ENCODE data around the gene KRTAP6-2.

The KRTAP6-2 gene

DNA sequence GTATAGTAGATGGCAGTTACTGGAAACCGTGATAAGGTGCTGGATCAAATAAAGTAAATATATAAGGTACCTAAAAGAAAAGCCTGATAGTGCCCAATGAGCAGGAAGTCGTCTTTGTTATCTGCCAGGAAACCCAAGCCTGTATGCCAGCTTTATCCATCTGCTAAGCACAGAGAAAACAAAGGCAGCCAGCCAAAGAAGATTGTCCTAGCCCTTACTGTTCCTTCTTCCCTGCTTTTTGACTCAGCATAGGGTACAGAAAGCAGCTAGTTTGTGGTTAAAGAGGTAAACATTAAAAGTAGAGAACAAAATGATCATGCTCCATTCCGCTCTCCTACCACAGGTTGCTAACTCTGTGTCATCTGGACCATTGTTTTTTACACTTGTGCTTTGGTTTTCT lies 18.6 kb downstream of the KRTAP6-2 start:
- Histone ChIP-seq H3K4me3 (ENCODE audit: insufficient read depth, low read depth, low read length, poor library complexity, severe bottlenecking) (no peak overlapping the region), H3K9me3 (ENCODE audit: control insufficient read depth, low read length) (no peaks in the 10 kb centered on the region)
- no peak for DNase-seq

DNA sequence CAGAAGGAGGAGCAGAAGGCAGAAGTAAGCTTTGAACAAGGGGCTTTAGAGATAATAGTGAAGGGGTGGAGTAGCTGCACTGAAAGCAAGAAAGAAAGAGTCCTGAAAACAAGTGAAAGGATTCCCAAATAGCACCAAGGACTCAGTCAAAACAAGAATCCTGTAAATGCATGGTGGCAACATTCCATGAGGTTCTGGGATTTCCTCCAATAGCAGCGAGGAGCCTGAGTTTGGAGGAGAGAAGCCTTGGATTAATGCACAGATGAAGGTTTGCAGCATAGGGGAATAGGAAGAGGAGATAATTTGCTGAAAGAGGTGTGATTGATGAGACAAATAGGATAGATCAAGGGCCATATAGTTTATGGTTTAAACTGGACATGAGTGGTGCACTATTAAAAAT lies 19.4 kb downstream of the KRTAP6-2 start:
- no peak overlapping the region for H3K4me3 ChIP-seq (ENCODE audit: insufficient read depth, low read depth, low read length, poor library complexity, severe bottlenecking)
- no peaks in the 10 kb centered on the region for H3K36me3 ChIP-seq (ENCODE audit: control insufficient read depth, insufficient read depth, low read length)
- H3K27me3 ChIP-seq (replicated peaks; ENCODE audit: control insufficient read depth, insufficient read depth, low read length, poor library complexity, severe bottlenecking) = no peaks in the 10 kb centered on the region
- H3K4me1 ChIP-seq (ENCODE audit: control insufficient read depth, insufficient read depth, low read length, poor library complexity, severe bottlenecking) = no peaks in the 10 kb centered on the region
- no peak overlapping the region for H3K27ac ChIP-seq (ENCODE audit: insufficient read depth, low read length, poor library complexity, severe bottlenecking)
- no peaks in the 10 kb centered on the region for H3K9me3 ChIP-seq (ENCODE audit: control insufficient read depth, low read length)
- DNase-seq = no peak

More for the DNA sequence above, 18.6 kb downstream of the KRTAP6-2 start:
- H3K4me1 ChIP-seq (ENCODE audit: control insufficient read depth, insufficient read depth, low read length, poor library complexity, severe bottlenecking) = no peaks in the 10 kb centered on the region
- no peaks in the 10 kb centered on the region for H3K36me3 ChIP-seq (ENCODE audit: control insufficient read depth, insufficient read depth, low read length)
- no peaks in the 10 kb centered on the region for H3K27me3 ChIP-seq (replicated peaks; ENCODE audit: control insufficient read depth, insufficient read depth, low read length, poor library complexity, severe bottlenecking)
- no peak overlapping the region for H3K27ac ChIP-seq (ENCODE audit: insufficient read depth, low read length, poor library complexity, severe bottlenecking)

DNA sequence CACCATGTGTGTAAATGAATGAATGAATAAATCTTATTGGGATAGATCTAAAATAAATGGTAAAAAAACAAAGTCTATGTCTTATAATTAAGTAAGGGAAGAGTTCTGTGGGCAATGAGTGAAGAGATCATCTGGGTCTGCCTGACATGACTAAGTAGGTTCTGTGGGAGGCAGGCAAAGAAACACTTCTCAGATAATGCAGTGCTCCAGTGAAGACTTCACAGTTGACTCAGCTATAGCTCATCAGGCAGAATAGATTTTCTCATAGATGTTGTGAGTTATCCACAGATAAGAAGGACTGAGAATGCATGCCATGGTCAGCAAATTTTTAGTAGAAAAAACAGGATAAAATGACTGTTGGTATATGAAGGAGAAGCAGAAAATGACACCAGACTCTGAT lies 20.9 kb downstream of the KRTAP6-2 start:
- H3K27ac ChIP-seq (ENCODE audit: insufficient read depth, low read length, poor library complexity, severe bottlenecking) = no peak overlapping the region
- no peaks in the 10 kb centered on the region for H3K9me3 ChIP-seq (ENCODE audit: control insufficient read depth, low read length)
- H3K4me1 ChIP-seq (ENCODE audit: control insufficient read depth, insufficient read depth, low read length, poor library complexity, severe bottlenecking) = no peaks in the 10 kb centered on the region
- H3K27me3 ChIP-seq (replicated peaks; ENCODE audit: control insufficient read depth, insufficient read depth, low read length, poor library complexity, severe bottlenecking) = no peaks in the 10 kb centered on the region
- DNase-seq = no peak
- no peak overlapping the region for H3K4me3 ChIP-seq (ENCODE audit: insufficient read depth, low read depth, low read length, poor library complexity, severe bottlenecking)
- no peaks in the 10 kb centered on the region for H3K36me3 ChIP-seq (ENCODE audit: control insufficient read depth, insufficient read depth, low read length)

DNA sequence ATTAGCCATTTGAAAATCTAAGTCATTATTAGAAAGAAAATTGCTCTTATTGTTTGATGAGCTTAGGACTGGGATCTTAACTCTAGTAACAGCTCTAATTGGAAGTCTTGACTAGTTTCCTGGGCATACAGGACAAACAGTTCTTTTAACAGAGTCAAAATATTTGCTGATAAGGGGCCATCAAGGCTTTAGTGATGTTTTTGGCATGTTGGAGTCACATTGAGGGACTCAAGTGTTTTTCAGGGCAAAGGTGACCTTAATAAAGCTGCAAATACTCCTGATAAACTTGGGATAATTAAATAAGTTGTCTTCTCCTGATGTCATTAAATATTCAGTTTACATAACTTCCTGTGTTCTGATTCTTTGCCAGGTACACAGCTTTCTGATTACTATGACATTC lies 31.1 kb downstream of the KRTAP6-2 start:
- Histone ChIP-seq H3K4me3 (ENCODE audit: insufficient read depth, low read depth, low read length, poor library complexity, severe bottlenecking) (no peak overlapping the region), H3K27me3 (replicated peaks; ENCODE audit: control insufficient read depth, insufficient read depth, low read length, poor library complexity, severe bottlenecking) (no peaks in the 10 kb centered on the region), H3K36me3 (ENCODE audit: control insufficient read depth, insufficient read depth, low read length) (no peaks in the 10 kb centered on the region), H3K4me1 (ENCODE audit: control insufficient read depth, insufficient read depth, low read length, poor library complexity, severe bottlenecking) (no peaks in the 10 kb centered on the region), H3K9me3 (ENCODE audit: control insufficient read depth, low read length) (no peaks in the 10 kb centered on the region), H3K27ac (ENCODE audit: insufficient read depth, low read length, poor library complexity, severe bottlenecking) (no peak overlapping the region)
- DNase-seq = no peak

DNA sequence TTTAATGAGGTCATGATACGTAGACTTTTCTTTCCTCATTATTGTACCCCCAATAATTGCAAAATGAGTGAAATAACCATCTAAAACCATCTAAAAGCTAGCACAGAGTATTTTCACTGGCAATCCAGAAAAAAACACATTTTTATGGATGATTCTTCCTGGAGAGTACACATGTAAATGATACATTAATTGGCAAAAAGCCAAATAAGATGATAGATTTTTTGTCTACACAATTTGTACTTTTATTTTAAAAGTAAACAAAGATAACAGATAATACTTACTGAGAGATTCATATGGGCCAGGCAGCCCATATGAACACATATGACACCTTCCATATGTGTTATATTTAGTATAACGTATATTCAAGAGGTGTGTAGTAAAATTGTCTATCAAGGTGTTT lies 35.1 kb downstream of the KRTAP6-2 start:
- Histone ChIP-seq H3K27me3 (replicated peaks; ENCODE audit: control insufficient read depth, insufficient read depth, low read length, poor library complexity, severe bottlenecking) (no peaks in the 10 kb centered on the region), H3K27ac (ENCODE audit: insufficient read depth, low read length, poor library complexity, severe bottlenecking) (no peak overlapping the region)

DNA sequence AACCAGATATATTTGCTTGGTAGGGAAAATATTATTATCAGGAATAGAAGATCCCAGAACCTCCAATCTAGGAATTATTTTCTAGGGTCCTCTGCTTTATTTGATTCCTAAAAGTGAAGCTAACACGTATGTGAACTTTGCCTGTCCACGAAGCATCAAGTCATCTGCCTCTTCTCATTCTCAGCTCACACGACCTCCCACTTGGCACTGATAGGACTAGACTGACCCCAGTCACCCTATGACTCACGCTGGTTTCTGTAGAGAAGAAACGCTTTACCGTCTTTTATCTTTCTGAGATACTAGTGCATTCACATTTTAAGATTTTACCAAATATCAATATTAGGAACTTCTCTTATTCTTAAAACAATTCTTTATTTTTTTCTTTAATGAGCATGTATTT lies 35.6 kb downstream of the KRTAP6-2 start:
- H3K4me3 ChIP-seq (ENCODE audit: insufficient read depth, low read depth, low read length, poor library complexity, severe bottlenecking) = no peak overlapping the region
- no peaks in the 10 kb centered on the region for H3K4me1 ChIP-seq (ENCODE audit: control insufficient read depth, insufficient read depth, low read length, poor library complexity, severe bottlenecking)
- H3K36me3 ChIP-seq (ENCODE audit: control insufficient read depth, insufficient read depth, low read length) = no peaks in the 10 kb centered on the region
- H3K27me3 ChIP-seq (replicated peaks; ENCODE audit: control insufficient read depth, insufficient read depth, low read length, poor library complexity, severe bottlenecking) = no peaks in the 10 kb centered on the region
- no peaks in the 10 kb centered on the region for H3K9me3 ChIP-seq (ENCODE audit: control insufficient read depth, low read length)
- no peak overlapping the region for H3K27ac ChIP-seq (ENCODE audit: insufficient read depth, low read length, poor library complexity, severe bottlenecking)
- no peak for DNase-seq

More for the DNA sequence above, 35.1 kb downstream of the KRTAP6-2 start:
- no peak overlapping the region for H3K4me3 ChIP-seq (ENCODE audit: insufficient read depth, low read depth, low read length, poor library complexity, severe bottlenecking)
- no peak for DNase-seq
- H3K4me1 ChIP-seq (ENCODE audit: control insufficient read depth, insufficient read depth, low read length, poor library complexity, severe bottlenecking) = no peaks in the 10 kb centered on the region
- no peaks in the 10 kb centered on the region for H3K9me3 ChIP-seq (ENCODE audit: control insufficient read depth, low read length)
- no peaks in the 10 kb centered on the region for H3K36me3 ChIP-seq (ENCODE audit: control insufficient read depth, insufficient read depth, low read length)

DNA sequence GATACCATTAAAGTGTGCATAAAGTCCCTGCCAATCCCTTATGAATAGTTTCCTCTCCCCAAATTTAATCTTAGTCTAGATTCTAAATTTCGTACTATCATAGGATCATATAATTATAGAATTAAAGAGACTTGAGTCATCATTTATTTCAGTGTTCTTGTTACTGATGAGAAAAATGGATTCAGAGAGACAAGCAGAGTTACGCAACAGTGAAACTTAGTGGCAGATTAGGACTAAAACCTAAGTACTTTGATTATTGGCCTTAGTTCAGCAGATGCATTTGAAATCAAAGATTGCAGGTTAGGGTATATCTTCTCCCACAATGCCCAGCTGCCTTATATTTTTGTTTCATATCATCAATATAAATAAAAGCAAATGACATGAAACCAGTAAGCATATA lies 36.7 kb downstream of the KRTAP6-2 start:
- no peaks in the 10 kb centered on the region for H3K27me3 ChIP-seq (replicated peaks; ENCODE audit: control insufficient read depth, insufficient read depth, low read length, poor library complexity, severe bottlenecking)
- H3K9me3 ChIP-seq (ENCODE audit: control insufficient read depth, low read length) = no peaks in the 10 kb centered on the region
- H3K27ac ChIP-seq (ENCODE audit: insufficient read depth, low read length, poor library complexity, severe bottlenecking) = no peak overlapping the region
- no peaks in the 10 kb centered on the region for H3K36me3 ChIP-seq (ENCODE audit: control insufficient read depth, insufficient read depth, low read length)
- DNase-seq = no peak
- no peaks in the 10 kb centered on the region for H3K4me1 ChIP-seq (ENCODE audit: control insufficient read depth, insufficient read depth, low read length, poor library complexity, severe bottlenecking)
- H3K4me3 ChIP-seq (ENCODE audit: insufficient read depth, low read depth, low read length, poor library complexity, severe bottlenecking) = no peak overlapping the region

DNA sequence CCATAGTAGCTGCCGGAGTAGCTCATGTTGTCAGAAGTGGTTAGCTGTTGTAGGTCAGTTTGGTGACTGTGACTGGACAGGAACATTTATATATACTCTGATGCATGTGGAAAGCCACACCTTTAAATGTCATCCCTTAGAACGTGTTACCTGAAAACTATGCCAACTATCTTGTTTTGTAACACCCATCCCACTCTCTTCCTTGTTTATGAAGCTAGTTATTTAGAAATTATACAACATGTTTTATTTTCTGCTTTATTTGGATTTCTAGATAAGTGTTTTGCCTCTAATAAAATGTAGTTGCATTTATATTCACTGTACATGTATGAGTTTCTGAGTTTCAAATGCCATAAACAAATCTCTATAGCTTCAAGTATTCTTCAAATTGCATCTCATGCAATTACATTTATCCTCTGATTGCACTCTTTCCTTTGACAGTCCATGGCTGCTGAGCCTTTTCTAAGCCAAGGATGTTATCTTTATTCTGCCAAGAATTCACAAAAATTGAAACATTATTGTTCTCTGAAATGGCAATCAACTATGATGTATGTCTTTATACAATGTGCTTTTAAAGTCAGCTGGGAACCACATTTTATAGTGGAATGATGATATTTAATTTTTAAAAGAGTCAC lies 37.3 kb downstream of the KRTAP6-2 start, which contains the start of gene KRTAP19-7:
Gene KRTAP19-7, minus strand, starts transcription at position 51 of the 632 bp plus-strand sequence. Its CDS starts 25 bp downstream, at position 26.
- H3K27me3 ChIP-seq (replicated peaks; ENCODE audit: control insufficient read depth, insufficient read depth, low read length, poor library complexity, severe bottlenecking) = no peaks in the 10 kb centered on the region
- H3K4me3 ChIP-seq (ENCODE audit: insufficient read depth, low read depth, low read length, poor library complexity, severe bottlenecking) = no peak within 1 kb of the TSS
- no peaks in the 10 kb centered on the region for H3K9me3 ChIP-seq (ENCODE audit: control insufficient read depth, low read length)
- DNase-seq = no peak
- no peaks in the 10 kb centered on the region for H3K4me1 ChIP-seq (ENCODE audit: control insufficient read depth, insufficient read depth, low read length, poor library complexity, severe bottlenecking)
- no peaks in the 10 kb centered on the region for H3K36me3 ChIP-seq (ENCODE audit: control insufficient read depth, insufficient read depth, low read length)
- no peak within 1 kb of the TSS for H3K27ac ChIP-seq (ENCODE audit: insufficient read depth, low read length, poor library complexity, severe bottlenecking)

DNA sequence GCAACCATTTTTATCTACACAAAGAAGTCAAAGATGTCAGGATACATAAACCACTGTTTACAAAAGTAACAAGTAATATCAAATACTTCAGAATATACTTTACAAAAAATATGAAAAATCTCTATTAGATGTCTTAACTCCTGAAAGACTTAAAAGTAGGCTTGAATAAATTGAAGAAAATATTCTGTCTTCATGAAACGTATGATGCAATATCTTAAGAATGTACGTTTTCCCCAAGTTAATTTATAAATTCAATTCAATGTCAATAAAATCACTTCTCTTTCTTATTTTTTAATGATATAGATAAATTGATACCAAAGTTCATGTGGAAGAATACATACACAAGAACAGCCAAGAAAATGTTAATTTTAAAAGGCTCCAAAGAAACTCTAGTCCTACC lies 43.6 kb downstream of the KRTAP6-2 start:
- no peaks in the 10 kb centered on the region for H3K36me3 ChIP-seq (ENCODE audit: control insufficient read depth, insufficient read depth, low read length)
- no peaks in the 10 kb centered on the region for H3K27me3 ChIP-seq (replicated peaks; ENCODE audit: control insufficient read depth, insufficient read depth, low read length, poor library complexity, severe bottlenecking)
- no peak overlapping the region for H3K4me3 ChIP-seq (ENCODE audit: insufficient read depth, low read depth, low read length, poor library complexity, severe bottlenecking)
- DNase-seq = no peak
- H3K9me3 ChIP-seq (ENCODE audit: control insufficient read depth, low read length) = no peaks in the 10 kb centered on the region
- H3K27ac ChIP-seq (ENCODE audit: insufficient read depth, low read length, poor library complexity, severe bottlenecking) = no peak overlapping the region
- H3K4me1 ChIP-seq (ENCODE audit: control insufficient read depth, insufficient read depth, low read length, poor library complexity, severe bottlenecking) = no peaks in the 10 kb centered on the region

DNA sequence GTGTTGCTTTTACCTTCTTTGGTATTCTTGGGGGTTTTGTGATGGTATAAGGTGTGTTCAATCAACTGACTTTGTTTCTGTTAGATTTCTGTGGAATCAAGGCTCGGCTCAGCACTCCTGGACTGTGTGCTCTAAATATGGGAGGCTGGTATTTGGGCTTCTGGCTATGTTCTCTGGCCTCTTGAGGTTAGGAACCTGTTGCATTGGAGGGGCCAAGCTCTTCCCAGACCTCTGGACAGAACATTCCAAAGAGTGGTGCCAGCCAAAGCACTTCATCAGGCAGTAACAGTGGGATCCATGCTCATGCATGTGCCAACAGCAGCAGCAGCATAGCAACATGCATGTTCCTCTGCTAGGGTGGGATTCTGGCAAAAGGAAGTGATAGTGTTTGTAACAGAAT lies 45.9 kb downstream of the KRTAP6-2 start:
- Histone ChIP-seq H3K4me3 (ENCODE audit: insufficient read depth, low read depth, low read length, poor library complexity, severe bottlenecking) (no peak overlapping the region), H3K27me3 (replicated peaks; ENCODE audit: control insufficient read depth, insufficient read depth, low read length, poor library complexity, severe bottlenecking) (no peaks in the 10 kb centered on the region), H3K36me3 (ENCODE audit: control insufficient read depth, insufficient read depth, low read length) (no peaks in the 10 kb centered on the region), H3K9me3 (ENCODE audit: control insufficient read depth, low read length) (no peaks in the 10 kb centered on the region), H3K27ac (ENCODE audit: insufficient read depth, low read length, poor library complexity, severe bottlenecking) (no peak overlapping the region), H3K4me1 (ENCODE audit: control insufficient read depth, insufficient read depth, low read length, poor library complexity, severe bottlenecking) (no peaks in the 10 kb centered on the region)
- no peak for DNase-seq
